Measurements from ENCODE around the gene HDAC9.

HDAC9 gene

DNA sequence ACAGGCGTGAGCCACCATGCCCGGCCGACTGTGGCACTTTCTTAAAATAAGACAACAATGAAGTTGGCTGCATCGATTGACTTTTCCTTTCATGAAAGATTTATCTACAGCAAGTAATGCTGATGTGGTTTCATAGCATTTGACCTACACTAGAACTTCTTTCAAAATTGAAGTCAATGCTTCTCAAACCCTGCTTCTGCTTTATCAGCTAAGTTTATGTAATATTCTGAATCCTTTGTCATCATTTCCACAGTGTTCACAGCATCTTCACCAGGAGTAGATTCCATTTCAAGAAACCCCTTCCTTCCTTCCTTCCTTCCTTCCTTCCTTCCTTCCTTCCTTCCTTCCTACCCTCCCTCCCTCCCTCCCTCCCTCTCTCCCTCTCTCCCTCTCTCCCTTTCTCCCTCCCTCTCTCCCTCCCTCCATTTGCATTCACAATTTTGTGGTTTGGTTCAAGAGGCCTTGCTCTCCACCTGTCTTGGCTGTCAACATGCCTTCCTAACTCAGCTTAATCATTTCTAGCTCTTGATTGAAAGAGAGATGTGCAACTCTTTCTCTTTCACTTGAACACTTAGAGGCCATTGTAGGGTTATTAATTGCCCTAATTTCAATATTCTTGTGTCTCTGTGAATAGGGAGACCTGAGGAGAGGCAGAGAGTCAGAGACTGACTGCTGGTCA, 52.1 kb downstream of the HDAC9 start:
- DNase-seq: no peak
- intact Hi-C loops (cut with DNase I): no loop called here

DNA sequence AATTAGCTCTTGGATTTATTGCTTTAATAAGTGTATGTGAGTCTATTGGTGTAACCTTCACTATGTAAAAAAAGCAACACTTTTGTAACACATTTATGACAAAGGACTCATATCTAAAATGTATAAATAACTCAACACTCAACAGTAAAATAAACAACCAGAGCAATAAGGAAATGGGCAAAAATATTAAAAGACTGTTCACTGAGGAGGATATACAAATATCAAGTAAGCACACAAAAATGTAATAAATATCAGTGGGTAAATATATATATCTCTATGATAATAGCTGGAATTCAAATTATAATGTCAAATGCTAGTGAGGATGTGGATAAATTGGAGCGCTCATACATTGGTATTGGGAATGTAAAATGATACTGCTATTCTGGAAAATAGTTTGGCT, 53.0 kb downstream of the HDAC9 start:
- intact Hi-C loops (cut with DNase I): no loop called here
- no peak for DNase-seq

DNA sequence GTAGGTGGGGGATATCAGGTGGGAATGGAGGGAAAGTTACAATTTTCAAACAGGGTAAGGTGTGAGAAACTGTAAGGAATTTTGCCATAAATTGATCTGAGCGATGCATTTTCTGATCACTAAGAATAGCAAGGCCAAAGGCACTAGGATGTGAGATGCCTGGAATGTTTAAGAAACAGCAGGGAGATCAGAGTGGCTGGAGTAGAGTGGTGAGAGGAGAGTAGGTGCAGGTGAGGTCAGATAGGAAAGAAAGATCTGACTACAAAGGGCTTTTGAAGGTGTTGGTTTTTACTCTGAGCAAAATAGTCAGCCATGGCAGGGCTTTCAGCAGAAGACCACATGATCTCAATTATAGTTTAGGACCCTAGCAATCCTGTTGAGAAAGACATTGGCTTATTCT, 55.0 kb downstream of the HDAC9 start:
- no peak for DNase-seq
- intact Hi-C loops (cut with DNase I): no loop called here

DNA sequence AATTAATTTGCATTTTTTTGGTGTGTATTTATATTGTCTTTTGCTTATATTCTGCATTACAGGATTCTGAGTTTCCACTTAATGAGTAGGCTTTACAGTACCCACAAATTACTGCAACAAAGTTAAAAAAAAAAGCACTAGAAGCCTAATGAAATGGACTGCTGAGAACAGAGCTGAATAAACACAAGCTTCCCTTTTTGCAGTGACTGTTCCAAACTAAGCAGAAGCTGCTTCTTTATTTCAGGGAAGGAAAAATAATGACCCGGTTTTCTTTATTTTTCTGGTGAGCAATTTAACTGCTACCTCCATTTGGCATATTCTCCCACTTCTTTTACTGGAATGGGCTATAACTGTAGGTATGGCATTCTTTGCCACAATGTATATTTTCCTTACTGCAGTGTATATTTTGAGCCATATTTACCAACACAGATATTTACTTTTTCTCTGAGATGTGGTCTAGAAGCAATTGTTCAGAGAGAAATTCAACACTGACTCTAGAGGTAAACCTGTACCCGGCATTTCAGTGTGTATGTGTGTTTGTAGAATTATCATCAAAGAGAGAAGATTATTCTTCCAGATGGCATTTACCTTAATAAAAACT, 56.9 kb downstream of the HDAC9 start:
- intact Hi-C loops (cut with DNase I): no loop called here
- DNase-seq: no peak

DNA sequence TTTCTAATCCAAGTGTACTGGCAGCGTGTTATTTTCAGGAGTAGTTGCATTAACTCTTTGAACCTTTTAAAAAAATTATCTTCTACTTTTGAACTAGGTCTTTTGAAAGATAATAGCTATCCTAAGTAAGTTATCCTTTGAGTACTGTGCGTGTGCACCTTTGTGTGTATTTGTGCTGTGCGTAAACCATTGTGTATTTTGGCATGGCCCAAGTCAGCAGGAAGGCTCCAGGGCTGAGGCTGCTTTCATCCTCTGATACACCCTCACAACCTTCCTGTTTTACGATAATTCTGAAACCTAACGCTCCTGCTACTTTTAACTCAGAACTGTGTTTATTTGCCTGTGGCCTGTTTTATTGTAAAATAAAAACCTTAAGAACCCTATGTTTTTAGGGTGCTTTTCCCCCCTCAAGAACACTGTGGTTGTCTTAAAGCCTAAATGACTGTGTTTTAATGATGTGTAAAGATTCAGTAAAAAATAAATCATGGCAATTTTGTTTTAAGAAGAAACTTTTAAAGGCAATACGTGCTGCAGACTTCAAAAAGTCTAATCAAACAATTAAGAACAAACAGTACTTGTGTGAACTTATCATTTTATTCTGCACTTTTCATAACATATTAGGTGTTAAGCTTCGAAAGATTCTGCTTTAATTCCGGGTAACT, 57.5 kb downstream of the HDAC9 start:
- intact Hi-C loops (cut with DNase I): no loop called here
- DNase-seq: no peak

DNA sequence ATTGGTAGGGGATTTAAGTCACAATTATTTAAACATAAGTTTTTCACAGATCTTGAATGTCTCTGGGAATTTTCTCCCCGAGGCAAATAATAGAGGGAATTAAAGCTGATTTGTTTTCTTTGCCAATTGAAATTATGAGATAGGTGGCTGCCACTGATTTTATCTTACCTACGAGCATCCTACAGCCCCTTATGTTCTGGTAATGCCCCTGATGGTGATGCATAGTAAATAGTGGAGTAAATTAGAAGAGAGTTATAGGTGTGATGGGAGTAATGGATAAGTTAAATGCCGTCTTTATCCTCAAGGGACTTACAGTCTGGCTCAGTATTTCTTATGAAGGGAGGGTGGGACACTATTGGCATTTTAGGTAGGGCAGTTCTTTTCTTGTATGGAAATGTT, 58.1 kb downstream of the HDAC9 start:
- intact Hi-C loops (cut with DNase I): no loop called here
- DNase-seq: no peak

DNA sequence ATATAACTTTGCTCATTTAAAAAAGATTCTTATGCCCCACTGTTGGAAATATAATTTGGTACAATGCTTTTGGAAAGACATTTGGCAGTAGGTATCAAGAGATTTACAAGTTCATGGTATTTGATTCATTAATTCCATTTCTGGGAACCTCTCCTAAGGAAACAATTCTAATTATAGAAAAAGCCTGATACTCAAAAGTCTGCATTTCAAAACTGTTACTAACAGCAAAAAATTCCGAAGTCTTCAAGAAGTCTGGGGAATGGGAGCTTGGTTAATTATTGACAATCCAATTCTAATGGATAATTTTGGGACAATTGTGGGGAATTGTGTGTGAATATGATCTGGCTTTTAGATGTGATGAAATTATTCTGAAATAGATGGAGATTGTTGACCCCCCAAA, 59.6 kb downstream of the HDAC9 start:
- intact Hi-C loops (cut with DNase I): no loop called here
- no peak for DNase-seq

DNA sequence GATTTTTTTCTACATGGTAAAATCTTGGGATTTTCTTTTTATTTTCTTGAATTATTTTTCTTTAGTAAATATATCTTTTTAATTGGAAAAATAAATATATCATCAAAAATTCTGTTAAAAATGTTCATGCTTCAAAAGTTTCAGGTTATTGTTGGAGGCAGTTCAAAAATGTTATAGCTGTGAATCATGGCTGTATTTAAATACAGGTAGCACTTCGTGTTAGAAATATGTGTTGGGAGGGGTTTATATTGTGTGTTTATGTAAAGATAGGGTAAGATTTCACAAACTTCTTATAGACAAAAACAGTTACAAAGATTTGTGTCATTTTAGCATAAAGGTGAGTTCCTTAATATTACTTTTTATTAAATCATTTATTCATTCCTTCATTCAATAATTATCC, 60.4 kb downstream of the HDAC9 start:
- no peak for DNase-seq

DNA sequence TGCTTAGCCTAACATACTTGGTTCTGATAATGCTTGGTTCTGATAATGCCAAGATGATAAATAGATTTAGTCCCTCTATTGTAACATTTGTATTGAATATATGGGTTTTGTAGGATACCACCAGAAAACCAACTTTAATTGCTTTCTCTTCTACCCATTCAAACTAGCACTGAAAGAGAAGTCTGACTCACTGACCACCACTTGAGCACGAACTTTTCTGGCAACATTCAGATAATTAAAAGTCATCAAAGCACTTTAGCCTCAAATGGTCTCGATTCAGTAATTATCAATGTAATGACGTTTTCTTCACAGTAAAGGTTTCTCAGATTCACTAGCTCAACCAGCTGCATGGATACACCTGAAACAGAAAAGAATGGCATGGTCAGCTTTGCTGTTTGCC, 63.0 kb downstream of the HDAC9 start:
- no peak for DNase-seq
- intact Hi-C loops (cut with DNase I): no loop called here

More for the DNA sequence above, 60.4 kb downstream of the HDAC9 start:
- intact Hi-C loops (cut with DNase I): no loop called here

DNA sequence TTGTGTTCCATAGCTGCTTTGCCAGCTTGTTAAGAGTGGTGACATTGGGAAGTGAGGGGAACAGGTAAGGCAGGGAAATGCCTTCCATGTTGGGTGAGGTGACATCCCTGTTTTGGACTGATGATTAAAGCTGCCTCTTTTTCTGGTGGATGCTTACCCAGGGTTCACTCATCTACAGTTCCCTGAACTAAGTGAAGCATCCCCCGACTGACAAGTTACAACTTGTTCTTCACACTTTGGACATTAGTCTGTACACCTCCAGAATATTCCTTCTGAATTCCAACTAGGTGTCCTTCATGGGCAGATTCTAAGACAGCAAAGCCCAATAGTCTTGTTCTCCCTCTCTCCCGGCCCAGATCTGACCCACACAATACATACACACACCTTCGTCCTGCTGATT, 63.4 kb downstream of the HDAC9 start:
- DNase-seq: no peak
- intact Hi-C loops (cut with DNase I): no loop called here

DNA sequence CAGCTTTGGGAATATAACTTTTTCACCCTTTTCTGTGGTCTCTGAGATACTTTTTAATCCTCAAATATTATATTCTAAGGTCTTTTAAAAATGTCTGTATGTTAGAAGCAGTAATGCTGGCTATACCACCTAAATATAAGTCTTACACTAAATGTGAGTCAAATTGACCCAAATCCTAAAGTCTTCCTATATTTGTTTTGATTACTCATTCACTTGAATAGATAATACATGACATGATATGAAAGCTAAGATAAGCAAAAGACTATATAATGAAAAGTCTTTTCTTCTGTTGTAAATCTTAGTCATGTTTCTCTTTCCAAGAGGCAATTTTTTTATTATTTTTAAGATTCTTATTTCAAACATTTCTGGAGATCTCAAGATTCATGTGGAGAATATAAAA, 64.2 kb downstream of the HDAC9 start:
- intact Hi-C loops (cut with DNase I): no loop called here
- no peak for DNase-seq

DNA sequence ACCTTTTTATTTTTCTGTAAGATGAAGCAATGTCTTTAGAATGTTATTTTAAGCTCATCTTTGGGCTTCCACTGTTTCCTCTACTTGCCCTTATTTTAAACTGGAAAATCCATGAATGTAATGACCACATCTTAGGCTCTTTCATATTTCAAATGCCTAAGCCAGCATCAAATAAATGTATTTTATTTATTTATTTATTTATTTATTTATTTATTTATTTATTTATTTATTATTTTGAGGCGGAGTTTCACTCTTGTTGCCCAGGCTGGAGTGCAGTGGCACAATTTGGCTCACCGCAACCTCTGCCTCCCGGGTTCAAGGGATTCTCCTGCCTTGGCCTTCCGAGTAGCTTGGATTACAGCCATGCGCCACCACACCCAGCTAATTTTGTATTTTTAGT, 69.2 kb downstream of the HDAC9 start:
- intact Hi-C loops (cut with DNase I): no loop called here
- DNase-seq: no peak

DNA sequence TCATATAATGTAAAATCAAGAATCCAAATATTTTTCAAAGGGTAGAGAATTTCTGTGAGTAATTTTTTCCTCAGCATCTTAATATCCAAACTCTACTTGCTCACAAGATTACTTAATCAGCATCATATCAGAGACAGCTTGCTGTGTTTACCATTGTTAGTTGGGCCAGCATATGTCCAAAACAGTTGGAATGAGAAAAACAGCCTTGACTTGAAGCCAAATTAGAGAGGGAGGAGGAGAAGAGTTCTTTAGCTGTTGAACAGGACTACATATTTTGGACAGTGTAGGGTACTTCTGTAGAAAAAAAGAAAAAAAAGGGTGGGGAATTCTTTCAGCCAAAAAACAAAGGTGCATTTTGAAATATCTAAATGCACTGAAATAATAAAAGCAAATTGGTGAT, 69.8 kb downstream of the HDAC9 start:
- no peak for DNase-seq
- intact Hi-C loops (cut with DNase I): no loop called here

DNA sequence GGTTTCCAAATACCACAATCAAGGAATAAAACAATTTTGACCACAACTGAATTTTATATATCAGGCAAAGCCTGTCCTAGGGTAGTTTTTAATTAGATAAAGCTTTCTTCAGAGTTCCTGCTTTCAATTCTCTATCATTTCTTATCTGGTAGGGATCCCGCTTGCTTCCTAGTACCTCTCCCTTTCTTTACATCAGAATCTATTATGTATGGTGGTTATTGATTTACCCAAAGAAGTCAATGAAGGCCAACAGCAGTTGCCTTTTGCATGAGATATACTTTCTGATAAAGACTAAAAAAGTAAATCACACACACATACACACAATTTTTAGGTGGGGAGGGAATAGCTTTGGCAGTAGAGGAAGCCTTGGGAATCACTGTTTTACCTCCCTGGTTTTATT, 70.7 kb downstream of the HDAC9 start:
- no peak for DNase-seq
- intact Hi-C loops (cut with DNase I): no loop called here

DNA sequence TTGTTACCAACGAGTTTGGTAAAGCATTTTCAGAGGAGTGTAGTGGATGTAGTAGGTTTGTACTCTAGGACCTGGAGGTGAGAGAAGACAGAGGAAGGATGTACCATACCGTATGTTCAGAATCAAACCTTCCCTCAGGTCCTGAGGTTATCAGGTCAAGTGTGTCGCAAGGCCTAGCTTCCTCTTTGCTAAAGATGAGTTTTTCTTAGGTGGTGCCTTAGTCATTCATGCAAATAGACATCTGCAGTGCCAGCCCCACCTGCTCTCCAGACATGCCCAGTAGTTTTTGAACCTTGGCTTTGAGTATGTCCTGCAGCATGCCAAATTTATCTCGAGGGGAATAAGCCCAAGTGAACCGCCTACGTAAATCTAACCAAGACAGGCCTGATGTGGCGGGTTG, 71.3 kb downstream of the HDAC9 start:
- intact Hi-C loops (cut with DNase I): no loop called here

DNA sequence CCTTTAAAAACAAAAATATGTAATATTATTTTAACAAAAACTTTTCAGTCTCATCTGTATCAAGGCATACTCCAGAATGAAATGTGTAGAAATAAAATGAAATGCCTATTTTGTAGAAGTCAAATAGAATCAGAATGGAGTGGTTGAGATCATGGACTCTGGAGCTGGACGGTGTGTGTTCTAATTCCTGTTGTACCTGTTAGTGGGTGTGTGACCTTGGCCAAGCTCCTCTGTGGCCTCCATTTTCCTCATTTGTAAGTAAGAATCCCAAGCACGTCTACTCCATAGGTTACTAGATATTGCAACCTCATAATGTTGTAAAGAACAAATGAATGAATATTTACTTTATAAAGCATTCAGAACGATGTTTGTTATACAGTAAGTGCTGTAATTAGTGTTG, 74.9 kb downstream of the HDAC9 start:
- intact Hi-C loops (cut with DNase I): loop anchor here (10.0 kb wide), 1 partner anchor 216 kb away; no protein-coding TSS in a partner anchor
- DNase-seq: no peak

More for the DNA sequence above, 71.3 kb downstream of the HDAC9 start:
- DNase-seq: no peak

DNA sequence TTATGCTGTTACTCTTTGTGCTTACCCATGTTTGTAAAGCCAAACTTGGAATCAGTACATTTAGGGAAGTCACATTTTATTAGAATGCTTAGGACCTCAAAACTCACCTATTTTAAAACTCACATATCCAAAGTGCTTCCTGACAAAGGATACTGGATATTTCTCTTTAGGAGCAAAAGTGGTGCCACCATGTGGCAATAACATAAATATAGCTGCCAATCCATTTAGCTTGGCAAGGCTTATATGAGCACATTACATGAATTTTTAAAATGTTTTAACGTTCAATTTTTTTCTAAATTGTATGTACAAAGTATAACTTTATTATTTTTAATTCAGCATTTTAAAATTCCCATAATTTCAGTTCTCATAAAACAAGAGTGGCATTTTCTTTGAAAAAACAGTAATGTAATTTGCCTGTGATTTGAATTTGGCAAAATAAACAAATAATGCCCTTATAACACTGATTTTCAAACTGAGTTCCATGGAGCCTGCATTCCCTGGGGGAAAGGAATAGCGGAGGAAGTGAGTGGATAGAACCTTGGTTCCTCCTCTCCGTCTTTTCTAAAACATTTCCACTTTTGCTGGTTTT, 75.4 kb downstream of the HDAC9 start:
- intact Hi-C loops (cut with DNase I): loop anchor here (10.0 kb wide), 1 partner anchor 216 kb away; no protein-coding TSS in a partner anchor
- peak in 14 of 42 donors; percentile 19 to 68 (median 44) for DNase-seq

DNA sequence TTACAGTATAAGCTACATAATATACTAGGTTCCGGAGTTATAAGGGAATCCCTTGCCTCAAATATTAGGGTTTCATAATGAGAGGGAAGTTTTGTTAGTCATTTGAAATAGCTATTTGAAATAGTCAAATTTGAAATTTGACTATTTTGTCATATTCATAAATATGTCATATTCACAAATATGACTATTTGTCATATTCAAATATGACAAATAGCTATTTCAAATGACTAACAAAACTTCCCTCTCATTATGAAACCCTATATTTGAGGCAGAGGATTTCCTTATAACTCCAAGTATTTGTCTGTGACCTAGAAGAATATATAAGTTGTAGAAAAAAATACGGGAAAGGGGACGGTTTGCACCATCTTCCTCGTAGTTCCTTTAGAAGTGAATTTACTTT, 76.6 kb downstream of the HDAC9 start:
- intact Hi-C loops (cut with DNase I): loop anchor here (10.0 kb wide), 1 partner anchor 217 kb away; no protein-coding TSS in a partner anchor
- no peak for DNase-seq

DNA sequence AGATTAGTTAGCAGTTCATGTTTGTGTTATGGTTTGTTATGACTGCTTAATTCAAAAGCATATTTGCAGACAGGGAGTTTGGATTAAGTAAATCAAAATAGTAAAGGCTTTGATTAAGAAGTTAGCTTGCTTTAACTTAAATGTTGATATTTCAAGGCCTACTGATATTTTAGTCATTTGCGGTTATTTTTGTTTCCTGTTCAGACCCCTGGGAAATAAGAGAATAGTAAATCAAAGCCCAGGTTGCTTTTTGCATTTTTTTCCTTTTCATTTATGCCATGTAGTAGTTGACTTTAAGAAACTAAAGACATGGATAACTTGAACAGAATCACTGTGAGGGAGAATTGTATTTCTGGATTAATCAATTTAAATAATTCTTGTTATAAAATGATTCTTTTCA, 77.3 kb downstream of the HDAC9 start:
- intact Hi-C loops (cut with DNase I): loop anchor here (10.0 kb wide), 1 partner anchor 218 kb away; no protein-coding TSS in a partner anchor
- no peak for DNase-seq
